IPS DF 19.7 (cell line): ENCODE measurements around the gene LRTM2.

ENCODE experiments used
- DNase-seq: peaks from one replicate; pipeline ENCODE4 v3.0.0-alpha.2; 2013; ENCODE audit warnings: low read depth, low spot score

LRTM2 gene

DNA sequence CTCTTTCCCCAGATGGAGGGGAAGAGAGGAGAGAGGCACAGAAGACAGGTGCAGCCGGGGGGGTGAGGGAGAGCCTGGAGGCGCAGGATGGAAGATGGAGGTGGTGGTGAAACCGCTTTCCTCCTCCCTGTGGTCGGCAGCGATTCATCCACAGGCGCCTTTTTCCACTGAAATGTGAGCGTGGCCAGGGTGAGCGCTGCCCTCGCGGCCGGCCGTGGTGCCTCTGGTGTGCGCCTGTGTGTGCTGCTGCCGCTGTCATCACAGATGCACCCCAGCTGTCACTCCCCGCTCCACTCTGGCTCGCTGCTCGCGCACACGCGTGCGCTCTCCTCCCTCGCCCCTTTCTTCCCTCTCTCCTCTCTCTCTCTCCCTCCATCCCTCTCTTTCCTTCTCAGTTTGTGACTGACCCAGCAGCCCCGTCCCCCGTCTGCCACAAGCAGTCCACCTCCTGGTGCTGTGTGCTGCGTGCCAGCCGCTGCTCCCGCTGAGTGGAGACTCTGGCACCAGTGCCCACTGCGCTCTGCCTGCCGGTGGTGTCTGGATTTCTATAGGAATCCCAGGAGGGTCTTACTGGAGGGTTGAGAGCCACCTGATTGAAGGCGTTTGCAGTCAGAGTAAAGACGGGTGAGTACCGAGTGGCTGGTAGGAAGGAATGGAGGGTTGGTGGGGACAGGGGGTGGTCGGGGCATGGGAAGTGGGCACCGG, at the start of gene LRTM2:
LRTM2 (plus strand) TSS at position 375 of the 705 bp plus-strand sequence. CDS start 7,584 bp downstream, outside the sequence.
- DNase-seq, result no peak

DNA sequence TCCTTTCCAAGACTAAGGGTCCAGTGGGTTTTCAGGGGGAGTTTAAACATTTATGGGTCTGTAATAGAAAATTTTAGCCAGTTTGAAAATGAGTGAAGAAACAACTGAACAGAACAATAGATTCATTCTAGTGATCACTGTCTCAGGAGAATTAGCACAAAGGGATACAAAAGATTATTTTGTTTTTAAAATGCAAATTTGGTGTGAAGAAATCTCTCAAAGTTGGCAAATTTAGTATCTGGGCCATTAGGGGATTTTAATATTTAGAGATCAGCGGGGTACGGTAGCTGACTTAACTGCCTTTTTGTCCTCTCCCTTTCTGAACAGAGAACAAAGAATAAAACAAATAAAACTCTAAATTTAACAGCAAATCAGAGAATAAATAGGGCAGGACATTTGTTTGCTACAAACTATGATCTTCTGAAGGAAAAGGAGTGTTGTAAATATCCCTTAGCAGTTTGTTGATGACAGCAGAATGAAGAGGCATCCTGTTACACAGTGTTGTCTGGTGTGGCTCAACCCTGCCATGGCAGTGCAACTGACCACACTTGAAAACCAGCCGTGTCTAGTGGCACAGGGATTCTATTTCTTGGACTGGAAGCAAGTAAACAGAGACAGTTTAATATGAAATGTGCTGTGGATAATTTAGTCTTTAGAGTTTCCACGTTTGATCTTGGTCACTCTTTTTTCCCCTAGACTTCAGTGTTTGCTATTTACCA, 46.3 kb upstream of the LRTM2 start:
- no peak for DNase-seq

DNA sequence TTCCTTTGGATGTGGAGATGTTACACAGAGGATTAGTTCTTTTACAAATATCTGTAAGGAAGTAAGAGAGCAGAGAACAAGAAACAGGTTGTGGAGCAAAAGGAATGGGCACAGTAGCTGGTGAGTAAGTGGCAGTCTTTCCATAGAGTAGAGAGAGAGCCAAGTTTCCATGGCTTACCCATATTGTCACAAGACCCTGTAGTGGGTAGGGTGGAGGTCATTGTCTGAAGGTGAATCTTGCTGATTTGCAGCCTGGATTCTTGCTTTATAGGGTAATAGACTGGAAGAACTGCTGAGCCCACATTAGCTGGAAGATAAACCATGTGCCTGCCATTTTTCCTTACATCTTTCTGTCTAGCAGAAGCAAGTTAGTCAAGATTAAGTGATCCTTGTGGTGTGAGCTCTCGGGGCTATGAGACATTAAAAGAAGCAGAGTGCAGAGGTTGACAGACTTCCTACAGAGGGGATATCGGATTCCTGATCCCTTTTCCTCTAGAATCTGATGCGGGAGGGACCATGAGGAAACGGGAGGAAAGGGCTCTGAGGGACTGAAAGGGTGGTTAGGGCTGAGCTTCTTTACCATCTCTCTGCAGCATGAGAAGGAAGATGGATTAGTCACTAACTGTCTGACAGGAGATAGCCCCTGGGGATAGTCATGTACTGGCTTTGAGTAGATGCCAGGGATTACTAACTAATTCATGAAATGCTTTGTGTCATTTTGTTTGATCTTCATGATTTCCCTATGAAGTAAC, 44.0 kb upstream of the LRTM2 start:
- no peak for DNase-seq

- no peak for DNase-seq
These were observed 42.6 kb upstream of the LRTM2 start for GRCh38 chr12:1777798-1778197.

GRCh38 chr12:1778911-1779310, 41.5 kb upstream of the LRTM2 start:
- no peak for DNase-seq

- DNase-seq, result no peak
These were observed 40.6 kb upstream of the LRTM2 start for GRCh38 chr12:1779783-1780182.

DNA sequence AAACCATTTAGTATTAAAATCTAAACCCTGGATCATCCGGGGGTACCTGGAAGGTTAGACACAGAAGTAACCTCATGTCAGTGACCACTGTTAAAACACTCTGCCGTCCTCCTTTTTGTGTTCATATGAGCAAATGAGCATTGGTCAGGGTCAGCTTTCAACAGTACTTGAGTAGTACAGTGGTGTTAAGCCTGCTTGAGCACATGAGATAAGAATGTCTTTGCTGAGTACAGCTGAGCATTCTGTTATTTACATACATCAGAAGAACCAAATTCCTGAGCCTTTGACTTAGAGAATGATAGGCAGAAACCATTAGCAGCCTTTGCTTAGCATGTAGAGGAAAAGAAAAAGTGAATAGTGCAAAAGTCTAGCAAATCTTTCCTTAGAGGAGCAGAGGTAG, 38.6 kb upstream of the LRTM2 start:
- DNase-seq, result no peak

DNA sequence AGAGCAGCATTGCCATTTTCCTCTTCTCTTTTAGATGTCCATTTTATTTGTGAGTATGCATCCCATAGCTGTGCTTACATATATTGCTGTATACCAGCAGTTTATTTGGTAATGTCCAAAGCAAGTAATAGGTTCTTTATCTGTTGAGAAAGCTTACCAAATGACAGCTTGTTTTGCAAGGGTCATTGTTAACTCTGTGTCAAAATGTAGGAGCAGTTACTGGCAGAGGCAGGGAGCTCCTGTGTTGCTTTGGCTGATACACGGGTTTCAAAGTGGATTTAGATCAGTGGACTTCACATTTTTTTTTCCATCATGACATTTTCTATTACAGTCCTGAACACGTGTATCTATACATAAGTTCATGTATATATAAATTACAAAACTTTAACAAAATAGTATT, 38.1 kb upstream of the LRTM2 start:
- DNase-seq, result no peak

DNA sequence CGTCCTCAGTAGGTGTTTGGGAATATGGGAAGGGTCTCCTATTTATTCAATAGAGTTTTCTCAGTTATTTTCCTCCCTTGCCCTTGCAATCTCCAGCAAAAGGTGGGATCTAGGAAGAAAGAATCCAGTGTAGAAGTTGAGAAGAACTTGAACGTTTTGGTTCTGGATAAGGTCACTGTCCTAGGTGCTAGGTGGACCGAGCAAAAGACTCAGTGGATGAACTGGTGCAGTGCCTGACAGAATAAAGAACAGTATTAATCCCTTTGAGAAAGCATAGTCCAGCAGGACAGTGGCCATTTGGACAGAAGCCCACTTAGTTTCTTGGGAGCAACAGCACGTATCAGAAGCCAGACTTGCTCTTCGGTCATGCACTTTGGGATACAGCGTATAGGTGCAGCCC, 32.7 kb upstream of the LRTM2 start:
- no peak for DNase-seq

- DNase-seq, result no peak
These were observed 29.9 kb upstream of the LRTM2 start for GRCh38 chr12:1790444-1790843.

DNA sequence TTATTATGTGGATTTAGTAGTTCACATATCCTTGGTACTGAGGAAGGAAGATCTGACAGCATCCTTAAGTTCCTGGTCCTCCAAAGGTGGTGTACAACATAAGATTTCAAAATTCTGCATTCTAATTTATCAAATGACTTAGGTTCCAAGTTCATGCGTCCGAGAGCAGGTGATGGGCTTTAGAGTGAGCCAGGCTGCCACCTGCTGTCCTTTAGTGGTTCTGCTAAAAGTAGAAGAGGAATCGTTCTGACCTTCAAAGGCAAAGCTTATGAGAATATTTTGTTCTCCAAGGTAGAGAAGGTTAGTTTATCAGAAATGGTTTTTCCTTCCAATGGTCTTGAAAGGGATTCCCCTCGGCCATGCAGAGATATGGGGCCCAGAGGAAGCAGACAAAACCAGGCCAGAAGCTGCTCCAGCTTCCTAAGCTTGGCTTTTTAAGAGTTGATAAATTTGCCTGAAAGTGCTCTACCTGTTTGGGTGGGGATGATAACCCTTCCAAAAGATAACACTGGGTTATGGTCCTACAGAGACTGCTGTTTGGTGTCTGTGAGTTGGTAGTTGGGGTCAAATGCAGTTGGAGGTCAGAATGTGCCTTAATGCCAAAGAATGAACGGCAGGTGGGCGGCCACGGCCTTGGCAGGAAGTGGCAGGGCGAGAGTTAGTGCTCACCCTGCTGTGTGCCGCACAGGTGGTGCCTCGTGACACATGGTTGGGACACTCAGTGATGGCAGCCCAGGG, 29.1 kb upstream of the LRTM2 start:
- DNase-seq, result no peak

- no peak for DNase-seq
These were observed 28.0 kb upstream of the LRTM2 start for GRCh38 chr12:1792406-1792805.

DNA sequence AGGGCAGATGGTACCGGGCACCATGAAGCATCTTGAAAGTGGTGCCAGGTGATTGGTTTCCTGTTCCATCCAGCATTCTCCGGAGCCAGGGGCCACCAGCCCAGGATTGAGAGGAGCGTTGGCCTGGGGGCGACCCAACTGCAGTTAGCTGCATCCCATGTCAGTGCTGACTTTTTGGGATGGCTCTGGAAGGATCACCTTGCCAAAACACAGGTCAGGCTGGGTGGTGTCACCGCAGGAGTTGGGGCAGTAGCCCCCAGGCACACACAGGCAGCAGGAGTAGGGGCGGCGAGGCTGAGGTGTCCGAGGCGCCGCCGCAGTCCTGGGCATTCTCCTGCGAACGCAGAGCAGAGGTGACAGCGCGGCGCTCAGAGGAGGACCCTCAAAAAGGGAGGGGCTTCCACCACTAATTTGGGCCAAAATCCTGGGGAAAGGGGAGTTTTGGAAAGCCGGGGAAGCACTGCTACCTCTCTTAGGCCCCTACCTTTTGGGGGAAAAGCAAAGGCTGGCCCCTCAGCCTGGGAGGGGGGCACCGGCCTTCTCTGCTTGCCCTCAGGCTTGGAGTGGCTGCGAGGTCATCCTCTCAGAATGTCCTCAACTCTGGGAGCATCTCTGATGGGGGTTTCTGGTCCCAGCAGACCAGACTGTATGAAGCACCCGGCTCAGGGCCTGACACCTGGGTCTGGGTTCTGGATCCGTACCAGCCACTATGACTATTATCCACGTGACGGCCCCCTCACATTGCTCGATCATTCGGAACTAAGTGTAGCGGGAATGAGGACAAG, 26.7 kb upstream of the LRTM2 start:
- DNase-seq, result no peak

GRCh38 chr12:1794440-1795090, 25.8 kb upstream of the LRTM2 start:
- no peak for DNase-seq

- no peak for DNase-seq
These were observed 25.1 kb upstream of the LRTM2 start for GRCh38 chr12:1795221-1795784.

- DNase-seq, result no peak
These were observed 24.4 kb upstream of the LRTM2 start for GRCh38 chr12:1795785-1796514.

DNA sequence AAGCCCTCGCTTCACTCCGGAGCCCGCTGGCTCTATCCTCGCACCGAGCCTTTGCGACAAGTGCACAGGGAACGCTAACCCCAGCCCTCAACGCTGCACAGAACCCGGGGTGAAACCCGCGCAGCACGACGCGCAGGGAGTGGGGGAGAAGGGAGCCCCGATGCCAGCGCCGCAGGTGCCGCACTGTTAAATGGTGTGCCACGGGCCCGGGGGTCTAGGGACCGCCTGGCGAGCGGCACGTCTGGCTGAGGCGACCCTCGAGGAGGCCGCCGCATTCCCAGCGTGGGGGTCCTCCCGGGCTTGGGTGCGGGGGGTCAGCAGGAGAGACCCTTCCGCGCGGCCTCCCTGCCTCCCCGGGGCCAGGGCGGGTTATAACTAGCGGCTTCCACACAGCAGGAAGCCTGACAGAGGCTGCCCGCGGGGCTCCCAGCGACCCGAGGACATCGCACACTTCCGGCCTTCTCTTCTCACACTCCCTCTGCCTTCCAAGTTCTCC, 23.8 kb upstream of the LRTM2 start:
- no peak for DNase-seq

- DNase-seq, result no peak
These were observed 23.1 kb upstream of the LRTM2 start for GRCh38 chr12:1797011-1797901.
